DMS 273 (cell line): ENCODE data around the gene KCNK7.

Source experiments
- DNase-seq: peaks from one replicate; lab custom pipeline; 2025; ENCODE audit not compliant: unreplicated experiment; lab: John Stamatoyannopoulos, UW

KCNK7 gene

GRCh38 chr11:65611758-65612603 lies 16.4 kb upstream of the KCNK7 start:
- DNase-seq, result no peak

GRCh38 chr11:65611028-65611757 lies 15.6 kb upstream of the KCNK7 start:
- DNase-seq, result no peak

- no peak for DNase-seq
Measured at GRCh38 chr11:65610404-65610803, 14.8 kb upstream of the KCNK7 start.

GRCh38 chr11:65609665-65610064 lies 14.1 kb upstream of the KCNK7 start:
- DNase-seq, result no peak

GRCh38 chr11:65609229-65609628 lies 13.6 kb upstream of the KCNK7 start:
- no peak for DNase-seq

GRCh38 chr11:65607614-65608426 lies 12.2 kb upstream of the KCNK7 start:
- no peak for DNase-seq

- DNase-seq, result peak; percentile 18
Measured at GRCh38 chr11:65606876-65607613, 11.4 kb upstream of the KCNK7 start.

- DNase-seq, result peak; percentile 82
Measured at GRCh38 chr11:65604258-65604657, 8.7 kb upstream of the KCNK7 start.

GRCh38 chr11:65599955-65600246 lies 4.3 kb upstream of the KCNK7 start:
- DNase-seq, result no peak

- DNase-seq, result no peak
Measured at GRCh38 chr11:65599216-65599954, 3.8 kb upstream of the KCNK7 start.

GRCh38 chr11:65598258-65598699 lies 2.7 kb upstream of the KCNK7 start:
- no peak for DNase-seq

- no peak for DNase-seq
Measured at GRCh38 chr11:65596520-65596919, 920 bp upstream of the KCNK7 start.

- DNase-seq, result no peak
Measured at GRCh38 chr11:65595131-65595530, 469 bp downstream of the KCNK7 start.

GRCh38 chr11:65593518-65594414 lies 1.8 kb downstream of the KCNK7 start:
- DNase-seq, result peak; percentile 60

GRCh38 chr11:65592858-65593517 lies 2.6 kb downstream of the KCNK7 start:
- no peak for DNase-seq

- no peak for DNase-seq
Measured at GRCh38 chr11:65591939-65592857, 3.4 kb downstream of the KCNK7 start.

GRCh38 chr11:65590240-65590738 lies 5.3 kb downstream of the KCNK7 start:
- peak; percentile 84 for DNase-seq
